ENCODE results near the gene REEP3. TPM values are rescaled to one million over a fixed set of nuclear protein-coding genes. Genes with fewer than 3 reads are reported as not detected.

REEP3 gene
- total RNA-seq, 2 donors from 2014 or later, result 30.7 to 33.0 TPM

DNA sequence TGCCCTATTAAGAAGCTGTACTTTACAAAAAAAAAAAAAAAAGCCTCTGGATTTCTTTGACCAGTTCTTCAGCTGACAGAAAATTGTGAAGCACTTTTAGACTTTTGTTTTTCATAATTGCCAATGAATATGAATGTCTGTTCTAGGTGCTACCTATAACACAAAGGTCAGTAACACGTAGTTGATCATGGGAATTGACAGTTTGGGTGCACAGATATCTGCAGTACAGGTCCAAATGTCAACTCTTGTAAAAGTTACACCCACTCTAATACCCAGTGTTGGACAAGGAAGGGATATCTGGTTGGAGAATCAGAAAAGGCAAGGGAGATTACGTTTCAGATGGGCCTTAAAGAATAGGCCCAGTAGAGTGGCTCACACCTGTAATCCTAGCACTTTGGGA, 1.8 kb downstream of the REEP3 start:
- DNase-seq, result no peak
- peak overlapping the region; percentile 88 for H3K4me3 Mint-ChIP-seq
- Histone ChIP-seq H3K9ac (ENCODE audit: extremely low read depth, low read length, poor library complexity, severe bottlenecking) (peak overlapping the region; percentile 88), H3K9me3 (ENCODE audit: control insufficient read depth, low read length) (no peaks in the 10 kb centered on the region), H3K36me3 (ENCODE audit: control insufficient read depth, insufficient read depth, low read length) (peaks cover 14% of the 10 kb centered on the region), H3K4me1 (ENCODE audit: control insufficient read depth, insufficient read depth, low read length) (no peaks in the 10 kb centered on the region), H3K27me3 (ENCODE audit: control insufficient read depth, insufficient read depth, low read length, poor library complexity, severe bottlenecking) (no peaks in the 10 kb centered on the region), H3K27ac (ENCODE audit: low read depth, low read length) (no peak overlapping the region), H3K4me3 (ENCODE audit: low read length) (peak overlapping the region; percentile 95)
- H3K27ac Mint-ChIP-seq, result peak overlapping the region; percentile 97
- H3K4me1 Mint-ChIP-seq, result peaks cover 38% of the 10 kb centered on the region
- H3K27me3 Mint-ChIP-seq (ENCODE audit: insufficient read depth), result no peaks in the 10 kb centered on the region
- WGBS, 2 experiments (ENCODE audit: insufficient coverage in 1 of 2, insufficient read length in 1 of 2), result 74 to 83% methylated on average over 1 to 2 of the region's 2 CpGs
- TF ChIP-seq, protein P1, sequence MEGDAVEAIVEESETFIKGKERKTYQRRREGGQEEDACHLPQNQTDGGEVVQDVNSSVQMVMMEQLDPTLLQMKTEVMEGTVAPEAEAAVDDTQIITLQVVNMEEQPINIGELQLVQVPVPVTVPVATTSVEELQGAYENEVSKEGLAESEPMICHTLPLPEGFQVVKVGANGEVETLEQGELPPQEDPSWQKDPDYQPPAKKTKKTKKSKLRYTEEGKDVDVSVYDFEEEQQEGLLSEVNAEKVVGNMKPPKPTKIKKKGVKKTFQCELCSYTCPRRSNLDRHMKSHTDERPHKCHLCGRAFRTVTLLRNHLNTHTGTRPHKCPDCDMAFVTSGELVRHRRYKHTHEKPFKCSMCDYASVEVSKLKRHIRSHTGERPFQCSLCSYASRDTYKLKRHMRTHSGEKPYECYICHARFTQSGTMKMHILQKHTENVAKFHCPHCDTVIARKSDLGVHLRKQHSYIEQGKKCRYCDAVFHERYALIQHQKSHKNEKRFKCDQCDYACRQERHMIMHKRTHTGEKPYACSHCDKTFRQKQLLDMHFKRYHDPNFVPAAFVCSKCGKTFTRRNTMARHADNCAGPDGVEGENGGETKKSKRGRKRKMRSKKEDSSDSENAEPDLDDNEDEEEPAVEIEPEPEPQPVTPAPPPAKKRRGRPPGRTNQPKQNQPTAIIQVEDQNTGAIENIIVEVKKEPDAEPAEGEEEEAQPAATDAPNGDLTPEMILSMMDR (conservative IDR thresholded peaks at IDR 0.05), result no peak
- peaks cover 22% of the 10 kb centered on the region for H3K36me3 Mint-ChIP-seq (ENCODE audit: low read depth)
- H3K9me3 Mint-ChIP-seq, result no peaks in the 10 kb centered on the region

GRCh38 chr10:63525021-63525420, 3.8 kb downstream of the REEP3 start:
- no peak overlapping the region for H3K27ac Mint-ChIP-seq
- Histone ChIP-seq H3K9ac (ENCODE audit: extremely low read depth, low read length, poor library complexity, severe bottlenecking) (no peak overlapping the region), H3K27ac (ENCODE audit: low read depth, low read length) (no peak overlapping the region), H3K9me3 (ENCODE audit: control insufficient read depth, low read length) (no peaks in the 10 kb centered on the region), H3K27me3 (ENCODE audit: control insufficient read depth, insufficient read depth, low read length, poor library complexity, severe bottlenecking) (no peaks in the 10 kb centered on the region), H3K36me3 (ENCODE audit: control insufficient read depth, insufficient read depth, low read length) (peaks cover 17% of the 10 kb centered on the region), H3K4me1 (ENCODE audit: control insufficient read depth, insufficient read depth, low read length) (no peaks in the 10 kb centered on the region), H3K4me3 (ENCODE audit: low read length) (no peak overlapping the region)
- peaks cover 25% of the 10 kb centered on the region for H3K36me3 Mint-ChIP-seq (ENCODE audit: low read depth)
- H3K9me3 Mint-ChIP-seq, result no peaks in the 10 kb centered on the region
- H3K4me1 Mint-ChIP-seq, result peaks cover 28% of the 10 kb centered on the region
- no peaks in the 10 kb centered on the region for H3K27me3 Mint-ChIP-seq (ENCODE audit: insufficient read depth)
- no peak overlapping the region for H3K4me3 Mint-ChIP-seq
- TF ChIP-seq, protein P1 (conservative IDR thresholded peaks at IDR 0.05), result no peak
- 95 to 100% methylated on average over 2 to 3 of the region's 3 CpGs for WGBS, 2 experiments (ENCODE audit: insufficient coverage in 1 of 2, insufficient read length in 1 of 2)
- no peak for DNase-seq

- H3K9me3 Mint-ChIP-seq, result no peaks in the 10 kb centered on the region
- Histone ChIP-seq H3K9me3 (ENCODE audit: control insufficient read depth, low read length) (no peaks in the 10 kb centered on the region), H3K4me3 (ENCODE audit: low read length) (no peak overlapping the region), H3K27me3 (ENCODE audit: control insufficient read depth, insufficient read depth, low read length, poor library complexity, severe bottlenecking) (no peaks in the 10 kb centered on the region), H3K4me1 (ENCODE audit: control insufficient read depth, insufficient read depth, low read length) (no peaks in the 10 kb centered on the region), H3K9ac (ENCODE audit: extremely low read depth, low read length, poor library complexity, severe bottlenecking) (no peak overlapping the region), H3K27ac (ENCODE audit: low read depth, low read length) (no peak overlapping the region), H3K36me3 (ENCODE audit: control insufficient read depth, insufficient read depth, low read length) (peaks cover 15% of the 10 kb centered on the region)
- no peaks in the 10 kb centered on the region for H3K27me3 Mint-ChIP-seq (ENCODE audit: insufficient read depth)
- 95 to 96% methylated on average over 4 of the region's 4 CpGs for WGBS, 2 experiments (ENCODE audit: insufficient coverage in 1 of 2, insufficient read length in 1 of 2)
- no peak overlapping the region for H3K27ac Mint-ChIP-seq
- H3K4me3 Mint-ChIP-seq, result no peak overlapping the region
- DNase-seq, result no peak
- peaks cover 27% of the 10 kb centered on the region for H3K4me1 Mint-ChIP-seq
- TF ChIP-seq, protein P1 (conservative IDR thresholded peaks at IDR 0.05), result no peak
- H3K36me3 Mint-ChIP-seq (ENCODE audit: low read depth), result peaks cover 24% of the 10 kb centered on the region
These were observed 6.2 kb downstream of the REEP3 start for GRCh38 chr10:63527401-63527800.
